Measurements from ENCODE around the gene PMIS2.

Gene PMIS2

DNA sequence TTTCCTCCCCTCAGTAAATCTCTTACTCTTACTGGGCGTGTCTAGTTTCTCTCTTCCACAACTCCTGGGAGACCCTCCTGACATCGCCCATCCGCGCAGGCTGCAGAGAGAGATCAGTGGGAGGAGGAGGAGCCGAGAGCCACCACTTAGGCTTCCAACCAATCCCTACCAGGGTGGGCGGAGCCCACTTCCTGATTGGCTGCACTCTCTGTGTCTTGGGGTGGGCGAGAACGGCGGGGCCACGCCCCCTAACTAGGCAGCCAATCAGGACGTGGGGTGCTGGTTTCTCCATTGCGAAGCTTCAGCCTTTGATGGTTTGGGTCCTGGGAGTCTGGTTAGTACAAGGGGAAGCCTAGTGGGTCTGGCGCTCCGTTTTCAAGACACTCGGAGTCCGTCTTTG lies at the start of gene PMIS2:
PMIS2 (plus strand) TSS at position 326 of the 400 bp plus-strand sequence. CDS start 87 bp downstream, outside the sequence.
- no peak for DNase-seq (ENCODE audit: low read depth in 4 of 4, low spot score in 1 of 4)

GRCh38 chr19:35539314-35539713 lies 46.7 kb upstream of the PMIS2 start:
- no peak for DNase-seq (ENCODE audit: low read depth in 4 of 4, low spot score in 1 of 4)

GRCh38 chr19:35539850-35540249 lies 46.1 kb upstream of the PMIS2 start:
- no peak for DNase-seq (ENCODE audit: low read depth in 4 of 4, low spot score in 1 of 4)

GRCh38 chr19:35540356-35540927 lies 45.5 kb upstream of the PMIS2 start:
- no peak for DNase-seq (ENCODE audit: low read depth in 4 of 4, low spot score in 1 of 4)

DNA sequence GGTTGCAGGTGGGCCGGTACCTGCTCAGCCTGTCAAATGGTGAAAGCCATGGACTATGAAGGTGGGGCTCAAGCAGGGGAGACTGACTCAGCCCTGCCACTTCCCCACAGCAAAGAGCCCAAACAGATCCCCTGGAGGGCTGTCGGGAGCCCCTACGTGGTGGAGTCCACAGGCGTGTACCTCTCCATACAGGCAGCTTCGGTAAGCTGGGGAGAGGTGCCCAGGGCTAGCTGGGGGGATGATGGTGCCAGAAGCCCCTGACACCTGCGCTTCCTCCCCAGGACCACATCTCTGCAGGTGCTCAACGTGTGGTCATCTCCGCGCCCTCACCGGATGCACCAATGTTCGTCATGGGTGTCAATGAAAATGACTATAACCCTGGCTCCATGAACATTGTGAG lies 43.8 kb upstream of the PMIS2 start:
- no peak for DNase-seq (ENCODE audit: low read depth in 4 of 4, low spot score in 1 of 4)

DNA sequence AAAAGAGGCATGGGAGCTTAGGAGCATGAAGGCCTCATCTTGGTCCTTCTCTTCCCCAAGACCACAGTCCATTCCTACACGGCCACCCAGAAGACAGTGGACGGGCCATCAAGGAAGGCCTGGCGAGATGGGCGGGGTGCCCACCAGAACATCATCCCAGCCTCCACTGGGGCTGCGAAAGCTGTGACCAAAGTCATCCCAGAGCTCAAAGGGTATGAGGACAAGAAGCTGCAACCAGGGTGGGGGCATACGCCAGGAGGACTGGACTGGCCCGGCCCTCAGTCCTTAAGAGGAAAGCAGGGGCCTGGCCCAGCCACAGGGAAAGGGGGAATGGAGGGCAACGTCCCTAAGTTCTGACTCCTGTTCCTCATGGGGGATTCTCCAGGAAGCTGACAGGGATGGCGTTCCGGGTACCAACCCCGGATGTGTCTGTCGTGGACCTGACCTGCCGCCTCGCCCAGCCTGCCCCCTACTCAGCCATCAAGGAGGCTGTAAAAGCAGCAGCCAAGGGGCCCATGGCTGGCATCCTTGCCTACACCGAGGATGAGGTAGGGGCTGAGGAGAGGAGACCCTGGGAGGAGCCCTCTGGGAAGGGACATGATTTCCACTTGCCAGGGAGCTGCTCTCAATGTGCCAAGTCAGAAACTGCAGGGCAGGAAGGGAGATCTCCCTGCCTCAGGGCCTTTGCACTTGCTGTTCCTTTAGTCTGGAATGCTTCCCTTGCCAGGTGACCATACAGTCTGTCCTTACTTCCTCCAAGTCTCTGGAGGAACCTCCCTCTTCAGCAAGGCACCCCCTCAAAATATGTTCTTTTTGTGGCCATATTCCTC lies 42.5 kb upstream of the PMIS2 start:
- no peak for DNase-seq (ENCODE audit: low read depth in 4 of 4, low spot score in 1 of 4)

- DNase-seq (ENCODE audit: low read depth in 4 of 4, low spot score in 1 of 4) = no peak
Measured at GRCh38 chr19:35544110-35544802, 41.7 kb upstream of the PMIS2 start.

DNA sequence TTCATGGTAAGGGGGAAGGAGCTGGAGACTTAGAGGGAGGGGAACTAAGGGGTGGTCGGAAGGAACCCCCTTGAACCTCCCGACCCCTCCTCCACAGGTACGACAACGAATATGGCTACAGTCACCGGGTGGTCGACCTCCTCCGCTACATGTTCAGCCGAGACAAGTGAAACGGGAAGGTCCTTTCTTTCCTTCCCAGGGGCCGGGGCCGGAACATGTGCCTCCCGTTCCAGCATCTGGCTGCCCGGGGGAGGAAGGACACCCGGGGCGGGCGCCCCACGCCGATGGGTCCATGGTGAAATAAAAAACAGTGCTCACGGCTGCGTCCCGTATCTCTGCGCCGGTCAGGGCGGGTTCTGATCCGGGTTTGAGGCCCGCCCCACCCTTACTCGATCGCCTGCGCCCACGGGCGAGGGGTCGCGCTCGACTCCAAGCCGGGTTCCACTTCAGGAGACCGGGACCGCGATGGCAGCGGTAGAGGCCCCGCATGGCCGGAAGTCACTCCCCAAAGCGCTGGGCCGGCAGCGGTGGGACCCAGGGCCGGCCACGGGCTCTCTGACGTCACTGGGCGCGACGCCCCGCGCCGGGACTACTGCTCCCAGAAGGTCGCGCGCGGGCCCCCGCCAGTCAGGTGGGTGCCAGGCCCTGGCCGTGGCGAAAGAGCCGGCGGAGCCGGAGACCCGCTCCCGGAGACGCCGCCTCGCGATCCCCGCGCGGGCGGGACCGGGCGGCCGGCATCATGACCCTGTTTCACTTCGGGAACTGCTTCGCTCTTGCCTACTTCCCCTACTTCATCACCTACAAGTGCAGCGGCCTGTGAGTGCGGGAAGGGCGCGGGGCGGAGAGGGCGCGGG lies 40.7 kb upstream of the PMIS2 start, which contains the start of gene TMEM147:
TMEM147 (plus strand) TSS at position 626 of the 854 bp plus-strand sequence; CDS start at position 740, 114 bp downstream.
- peak; percentile 62 to 88 (median 72) for DNase-seq (ENCODE audit: low read depth in 4 of 4, low spot score in 1 of 4)

DNA sequence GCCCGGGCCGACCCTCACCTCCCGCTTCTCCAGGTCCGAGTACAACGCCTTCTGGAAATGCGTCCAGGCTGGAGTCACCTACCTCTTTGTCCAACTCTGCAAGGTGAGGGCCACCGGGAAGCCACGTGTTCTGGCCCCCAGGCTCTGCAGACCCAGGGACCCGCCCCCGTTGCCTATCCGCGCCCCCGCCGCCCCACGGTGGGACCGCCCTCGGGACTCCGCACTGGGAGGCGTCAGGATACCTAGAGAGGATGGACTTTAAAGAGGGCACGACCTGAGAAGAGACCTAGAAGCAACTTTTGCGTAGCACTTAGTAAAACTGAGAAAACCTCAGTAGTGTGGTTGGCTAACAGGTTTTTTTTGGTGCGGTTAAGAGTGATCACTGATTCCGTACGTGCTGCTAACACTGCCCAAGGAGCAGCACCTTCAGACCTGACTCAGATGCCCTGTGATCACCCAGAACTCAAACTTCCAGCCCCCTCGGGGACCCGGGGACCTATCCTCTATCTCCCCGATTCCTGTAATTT lies 40.1 kb upstream of the PMIS2 start:
- peak; percentile 21 to 77 (median 46) for DNase-seq (ENCODE audit: low read depth in 4 of 4, low spot score in 1 of 4)

GRCh38 chr19:35546532-35546931 lies 39.4 kb upstream of the PMIS2 start:
- DNase-seq (ENCODE audit: low read depth in 4 of 4, low spot score in 1 of 4) = no peak

DNA sequence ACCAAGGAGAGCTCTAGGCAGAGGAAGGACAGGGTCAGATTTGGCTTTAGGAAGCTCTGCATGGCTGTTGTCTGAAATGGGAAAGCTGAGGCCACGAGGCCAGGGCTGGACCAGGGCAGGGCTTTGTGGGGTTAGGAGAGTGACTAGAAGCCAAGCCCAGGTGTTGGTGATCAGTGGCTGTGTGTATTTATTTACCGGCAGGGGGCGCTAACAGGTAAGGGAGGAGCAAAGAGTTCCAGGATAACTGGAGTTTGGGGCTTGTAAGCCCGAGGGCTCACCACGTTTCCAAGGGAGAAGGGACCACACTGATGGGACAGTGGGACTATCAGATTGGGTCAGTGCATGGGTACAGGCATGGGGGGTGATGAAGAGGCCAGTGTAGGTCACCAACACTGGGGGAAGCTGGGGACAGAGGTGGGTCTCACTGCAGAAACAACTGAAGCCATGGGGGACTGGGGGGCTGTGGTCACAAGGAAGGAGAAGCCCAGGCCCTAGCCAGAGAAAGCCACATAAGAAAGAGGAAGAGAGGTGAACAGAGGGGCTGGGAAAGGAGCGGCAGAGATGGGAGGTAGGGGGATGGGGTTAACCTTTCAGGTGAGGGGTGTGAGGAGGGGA lies 36.7 kb upstream of the PMIS2 start:
- peak; percentile 32 to 43 (median 36) for DNase-seq (ENCODE audit: low read depth in 4 of 4, low spot score in 1 of 4)

- no peak for DNase-seq (ENCODE audit: low read depth in 4 of 4, low spot score in 1 of 4)
Measured at GRCh38 chr19:35549879-35550523, 36.0 kb upstream of the PMIS2 start.

- DNase-seq (ENCODE audit: low read depth in 4 of 4, low spot score in 1 of 4) = no peak
Measured at GRCh38 chr19:35551091-35551810, 34.7 kb upstream of the PMIS2 start.

DNA sequence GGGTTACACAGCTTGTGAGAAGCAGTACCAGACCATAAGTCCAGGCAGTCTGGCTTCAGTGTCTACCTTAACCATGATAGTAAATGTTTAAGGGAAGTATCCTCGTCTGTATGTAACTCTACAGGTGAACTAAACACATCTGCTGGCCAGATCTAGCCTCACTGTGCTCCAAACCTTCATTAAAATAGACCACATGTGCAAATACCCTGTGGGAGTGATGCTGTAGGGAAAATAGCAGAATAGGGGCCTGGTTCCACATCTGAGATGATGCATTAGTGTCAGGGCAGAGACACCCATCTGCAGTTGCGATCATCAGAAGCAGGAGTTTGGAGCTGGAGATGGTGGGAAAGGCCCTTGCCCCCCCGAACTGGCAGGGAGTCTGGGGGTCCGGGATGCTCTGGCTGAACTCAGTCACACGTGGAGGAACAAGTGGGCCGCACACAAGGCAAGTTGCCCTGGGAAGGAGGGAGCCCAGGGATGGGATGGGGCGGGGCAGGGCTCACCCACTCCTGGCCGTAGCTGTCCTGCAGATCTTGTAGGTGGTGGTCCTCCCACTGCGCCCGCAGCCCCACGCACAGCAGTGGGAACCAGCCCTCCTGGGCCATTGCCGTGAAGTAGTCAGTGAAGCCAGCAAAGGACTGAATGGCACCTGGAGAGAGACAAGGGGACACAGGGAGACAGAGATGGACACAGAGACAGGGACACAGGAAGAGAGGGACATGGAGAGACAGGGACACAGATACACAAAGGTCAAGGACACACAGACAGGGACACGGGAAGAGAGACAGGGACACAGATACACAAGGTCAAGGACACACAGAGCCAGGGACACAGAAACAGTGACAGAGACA lies 33.2 kb upstream of the PMIS2 start:
- no peak for DNase-seq (ENCODE audit: low read depth in 4 of 4, low spot score in 1 of 4)

DNA sequence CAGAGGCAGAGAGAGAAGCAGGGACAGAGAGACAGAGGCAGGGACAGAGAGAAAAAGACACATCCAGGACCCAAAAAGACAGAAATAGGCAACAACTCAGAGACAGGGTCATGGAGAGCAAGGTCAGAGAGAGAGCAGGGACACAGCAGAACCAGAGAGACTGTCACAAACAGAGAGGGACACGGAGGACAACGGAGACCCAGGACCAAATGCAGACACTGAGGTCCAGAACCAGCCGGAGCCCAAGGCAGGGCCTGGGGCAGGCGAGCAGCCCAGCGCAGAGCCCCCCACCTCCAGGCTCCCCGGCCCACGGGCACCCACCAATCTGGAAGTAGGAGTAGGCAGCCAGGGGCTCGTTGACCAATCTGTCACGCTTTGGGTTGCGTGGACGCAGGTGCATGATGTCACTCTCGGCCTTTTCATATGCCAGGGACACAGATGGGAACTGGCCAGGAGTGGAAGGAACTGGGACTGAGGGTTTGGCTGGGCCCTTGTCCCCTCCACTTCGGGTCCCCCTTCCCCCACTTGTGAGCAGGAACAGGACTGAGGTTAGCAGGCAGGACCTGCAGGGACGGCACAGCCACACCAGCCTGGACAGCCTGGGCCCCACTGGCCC lies 32.5 kb upstream of the PMIS2 start:
- DNase-seq (ENCODE audit: low read depth in 4 of 4, low spot score in 1 of 4) = no peak

- no peak for DNase-seq (ENCODE audit: low read depth in 4 of 4, low spot score in 1 of 4)
Measured at GRCh38 chr19:35554076-35554475, 31.9 kb upstream of the PMIS2 start.

DNA sequence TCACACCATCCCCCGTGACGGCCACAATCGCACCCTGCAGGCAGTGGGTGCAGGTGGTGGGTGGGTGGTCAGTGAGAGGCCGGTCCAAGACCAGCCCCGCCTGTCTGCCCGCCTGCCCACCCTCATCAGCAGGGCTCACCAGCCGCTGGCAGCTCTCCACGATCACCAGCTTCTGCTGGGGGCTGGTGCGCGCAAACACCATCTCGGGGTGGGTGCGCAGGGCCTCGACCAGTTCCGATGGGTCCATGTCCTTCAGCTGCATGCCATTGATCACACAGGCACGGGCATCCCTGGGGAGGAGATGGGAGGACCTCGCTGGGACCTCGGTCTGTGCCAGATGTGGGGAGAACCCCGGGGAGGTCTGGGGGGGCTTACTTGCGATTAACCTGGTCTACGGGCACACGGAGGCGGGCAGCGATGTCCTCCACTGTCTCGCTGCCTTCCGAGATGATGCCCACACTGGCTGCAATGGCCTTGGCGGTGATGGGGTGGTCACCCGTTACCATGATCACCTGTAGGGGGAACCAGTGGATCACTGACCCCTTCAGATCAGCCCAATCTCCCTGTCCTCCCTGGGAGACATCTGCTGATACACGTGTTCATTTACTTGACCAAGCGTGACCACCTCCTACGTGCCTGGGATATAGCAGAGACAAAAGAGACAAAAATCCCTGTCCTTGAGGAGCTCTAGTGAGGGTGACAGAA lies 30.5 kb upstream of the PMIS2 start:
- no peak for DNase-seq (ENCODE audit: low read depth in 4 of 4, low spot score in 1 of 4)
